GM18861 (cell line): ENCODE measurements around the gene SLBP.
A peak's percentile ranks its signal among the peaks of the same experiment; 100 is the strongest.

Source experiments
- ATAC-seq: cut with Tn5 transposase; IDR thresholded peaks from one replicate; pipeline ENCODE4 v1.9.1; 2021; ENCODE audit not compliant: unreplicated experiment

The SLBP gene

DNA sequence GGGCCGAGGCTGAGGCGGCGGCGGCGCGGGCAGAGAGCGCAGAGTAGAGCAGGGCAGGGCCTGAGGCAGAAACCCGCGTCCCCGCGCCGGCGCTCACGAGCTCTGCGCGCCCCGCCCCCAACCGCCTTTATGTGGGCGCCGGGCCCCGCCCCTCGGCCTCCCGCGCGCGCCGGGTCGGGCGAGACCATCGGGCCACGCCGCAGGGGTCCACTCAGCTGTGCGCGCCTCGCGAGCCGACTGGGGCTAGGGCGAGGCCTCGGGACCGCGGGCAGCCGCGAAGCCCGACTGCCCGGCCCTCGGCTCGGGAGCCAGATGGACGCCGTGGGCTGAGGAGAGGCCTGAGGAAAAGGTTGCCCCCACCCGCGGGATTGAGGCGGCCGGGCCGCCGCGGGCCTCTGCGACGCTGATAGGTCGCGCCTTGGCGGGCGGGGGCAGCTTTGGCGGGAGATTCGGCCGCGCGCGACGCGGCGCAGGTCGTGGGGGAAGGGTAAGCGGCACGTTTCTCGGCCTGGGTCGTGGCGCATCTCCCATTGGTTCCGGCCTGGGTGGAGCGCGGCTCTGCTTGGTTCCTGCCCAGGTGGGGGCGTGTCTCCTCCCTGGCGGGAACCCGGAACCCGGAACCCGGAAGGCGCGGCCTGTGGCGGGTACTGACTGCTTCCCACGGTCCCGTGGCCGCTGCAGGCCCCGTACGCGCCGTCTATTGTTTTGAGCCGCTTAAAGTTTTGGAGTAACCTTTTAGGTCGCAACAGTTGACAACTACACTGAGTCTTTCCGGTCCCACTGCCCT lies at the start of gene SLBP:
Gene SLBP (minus strand): TSS at position 104 of the 787 bp plus-strand sequence. CDS start 131 bp downstream, outside the sequence.
- ATAC-seq: peak; percentile 54

DNA sequence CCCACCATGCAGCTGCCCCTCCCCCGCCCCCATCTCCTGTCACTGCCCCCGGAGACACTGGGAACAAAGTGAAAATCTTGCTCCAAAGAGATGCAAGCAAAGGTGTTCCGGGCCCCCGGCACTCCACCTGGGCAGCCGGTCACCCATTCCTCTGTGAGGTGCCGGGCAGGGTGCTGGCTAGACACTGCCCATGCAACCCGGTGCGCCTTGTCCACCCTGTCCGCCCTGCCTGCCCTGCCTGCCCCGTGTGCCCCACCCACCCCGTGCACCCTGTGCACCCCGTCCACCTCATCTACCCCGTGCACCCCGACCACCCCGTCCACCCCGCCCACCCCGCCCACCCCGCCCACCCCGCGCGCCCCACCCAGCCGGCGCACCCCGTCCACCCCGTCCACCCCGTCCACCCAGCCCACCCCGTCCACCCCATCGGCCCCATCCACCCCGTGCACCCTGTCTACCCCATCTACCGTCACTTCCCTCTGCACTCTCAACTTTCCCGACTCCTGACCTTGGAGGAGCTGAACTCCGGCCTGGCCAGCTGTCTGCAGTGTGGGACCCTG lies 49.1 kb upstream of the SLBP start:
- no peak for ATAC-seq

DNA sequence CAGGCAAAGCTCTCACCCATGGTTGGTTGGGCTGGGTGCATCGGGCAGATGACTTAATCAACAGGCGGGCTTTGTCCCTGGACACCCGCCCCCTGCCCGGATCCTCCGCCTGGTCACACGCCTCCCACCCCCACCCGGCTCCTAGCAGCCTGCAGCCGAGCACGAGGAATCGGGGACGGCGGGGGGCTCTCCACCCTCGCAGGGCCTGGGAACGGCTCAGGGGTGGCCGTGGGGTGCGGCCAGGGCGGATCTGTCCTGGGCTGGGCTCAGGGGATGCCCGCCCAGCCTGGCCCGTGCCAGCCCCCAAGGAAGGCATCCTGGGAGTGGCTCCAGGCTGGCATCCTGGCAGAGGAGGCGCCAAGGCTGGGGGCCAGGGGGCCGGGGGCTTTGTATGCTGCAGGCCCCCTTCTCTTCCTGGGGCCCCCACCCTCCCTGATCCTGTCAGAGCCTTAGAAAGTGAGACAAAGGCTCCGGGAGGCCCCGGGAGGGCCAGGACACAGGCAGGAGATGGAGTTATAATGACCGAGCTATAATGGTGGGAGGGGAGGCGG lies 48.5 kb upstream of the SLBP start:
- ATAC-seq: no peak

DNA sequence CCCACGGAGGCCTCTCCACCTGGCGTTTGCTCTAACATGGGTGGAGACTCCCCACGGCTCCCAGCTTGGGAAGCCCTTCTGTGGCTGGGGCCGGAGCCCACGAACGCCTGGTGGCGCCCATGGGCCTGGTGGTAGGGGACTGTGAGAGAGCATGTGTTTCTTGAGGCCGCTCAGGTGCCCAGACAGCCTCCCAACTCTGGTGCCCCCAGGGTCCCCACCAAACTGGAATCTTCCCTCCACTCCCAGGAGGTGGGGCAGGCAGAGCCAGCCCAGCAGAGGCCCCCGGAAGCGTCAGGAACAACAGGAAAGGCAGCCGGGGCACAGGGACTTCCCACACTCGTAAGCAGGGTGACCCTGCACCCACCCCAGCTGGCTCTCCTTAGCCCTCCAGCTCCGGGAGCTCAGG lies 47.7 kb upstream of the SLBP start:
- no peak for ATAC-seq

DNA sequence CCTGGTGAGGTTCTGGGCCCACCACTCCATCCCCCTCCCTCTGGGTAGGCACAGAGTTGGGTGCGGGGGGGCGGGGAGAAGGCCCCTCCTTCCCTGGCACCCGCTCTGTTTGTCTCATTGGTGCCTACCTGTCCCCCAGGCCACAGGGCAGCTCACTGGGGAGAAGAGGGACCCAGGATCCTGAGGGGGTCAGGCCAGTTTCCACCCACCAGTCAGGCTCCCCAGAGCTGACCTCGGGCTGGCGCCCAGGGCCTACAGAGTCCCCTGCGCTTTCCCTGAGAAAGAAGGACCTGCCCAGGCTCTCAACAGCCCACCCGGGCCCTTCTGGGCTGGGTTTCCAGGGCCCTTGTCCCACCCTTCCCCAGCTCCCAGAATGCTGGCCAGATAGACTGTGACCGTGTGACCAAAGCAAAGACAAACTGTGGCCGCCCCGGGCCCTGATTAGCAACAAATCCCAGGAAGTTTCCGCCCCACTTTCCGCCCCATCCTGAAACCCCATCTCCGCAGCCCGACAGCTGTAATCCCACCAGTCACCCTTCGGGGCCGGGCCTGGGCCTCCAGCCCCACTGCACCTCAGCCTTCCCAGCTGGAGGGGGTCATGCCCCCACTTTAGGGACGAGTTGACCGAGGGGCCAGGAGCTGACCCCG lies 47.2 kb upstream of the SLBP start:
- ATAC-seq: no peak

DNA sequence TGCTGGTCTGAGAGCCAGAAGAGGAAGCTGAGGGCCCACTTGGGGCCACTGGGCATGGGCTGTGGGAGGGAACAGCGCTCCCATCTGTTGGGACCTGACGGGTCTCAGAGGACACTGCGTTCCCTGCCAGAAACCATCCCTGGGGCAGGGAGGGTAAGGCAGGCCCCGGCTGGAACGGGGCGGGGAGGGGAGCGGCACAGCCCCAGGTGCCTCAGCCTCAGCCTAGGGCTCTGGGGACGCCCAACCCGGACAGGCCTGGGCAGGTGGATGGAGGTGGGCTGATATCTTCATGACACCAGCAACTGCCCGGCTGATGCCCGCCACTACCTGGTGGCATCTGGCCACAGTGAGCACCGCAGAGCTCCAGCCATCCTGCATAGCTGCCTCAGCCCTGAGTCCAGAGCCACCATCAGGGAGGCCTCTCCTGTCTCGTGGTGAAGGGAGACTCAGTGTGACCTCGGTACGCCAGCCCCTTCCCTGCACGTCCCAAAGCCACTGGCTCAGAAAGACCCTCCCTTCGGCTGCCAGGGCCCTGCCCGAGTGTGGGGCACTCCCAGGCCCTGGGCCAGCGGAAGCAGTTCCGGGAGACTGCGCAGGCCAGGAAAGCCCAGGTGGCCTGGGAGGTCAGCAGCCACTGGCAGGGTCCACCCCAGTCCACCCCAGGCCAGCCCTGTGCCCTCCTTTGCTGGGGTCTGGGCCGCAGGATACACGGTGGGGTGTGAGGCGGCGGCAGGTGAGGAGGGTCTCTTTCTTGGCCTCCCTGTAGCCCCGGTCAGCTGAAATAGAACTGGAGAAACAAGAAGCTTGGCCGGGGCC lies 46.4 kb upstream of the SLBP start:
- no peak for ATAC-seq

DNA sequence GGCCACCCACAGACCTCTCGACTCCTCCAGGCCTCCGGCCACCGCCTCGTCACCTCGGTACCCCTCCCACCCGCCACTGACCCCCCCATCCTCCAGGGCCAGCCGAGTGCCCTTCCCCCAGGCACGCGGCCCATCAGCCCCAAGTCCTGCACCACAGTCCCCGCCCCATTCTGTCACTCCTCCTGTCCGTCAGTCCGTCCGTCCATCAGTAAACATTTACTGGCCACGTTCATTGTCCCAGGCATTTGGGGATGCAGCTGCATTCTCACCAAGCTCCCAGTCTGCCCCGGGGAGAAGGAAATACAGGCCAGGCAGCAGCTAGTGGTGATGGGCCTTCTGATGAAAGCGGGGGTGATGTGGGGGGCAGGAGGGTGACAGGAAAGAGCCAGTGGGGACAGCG lies 45.7 kb upstream of the SLBP start:
- ATAC-seq: no peak

DNA sequence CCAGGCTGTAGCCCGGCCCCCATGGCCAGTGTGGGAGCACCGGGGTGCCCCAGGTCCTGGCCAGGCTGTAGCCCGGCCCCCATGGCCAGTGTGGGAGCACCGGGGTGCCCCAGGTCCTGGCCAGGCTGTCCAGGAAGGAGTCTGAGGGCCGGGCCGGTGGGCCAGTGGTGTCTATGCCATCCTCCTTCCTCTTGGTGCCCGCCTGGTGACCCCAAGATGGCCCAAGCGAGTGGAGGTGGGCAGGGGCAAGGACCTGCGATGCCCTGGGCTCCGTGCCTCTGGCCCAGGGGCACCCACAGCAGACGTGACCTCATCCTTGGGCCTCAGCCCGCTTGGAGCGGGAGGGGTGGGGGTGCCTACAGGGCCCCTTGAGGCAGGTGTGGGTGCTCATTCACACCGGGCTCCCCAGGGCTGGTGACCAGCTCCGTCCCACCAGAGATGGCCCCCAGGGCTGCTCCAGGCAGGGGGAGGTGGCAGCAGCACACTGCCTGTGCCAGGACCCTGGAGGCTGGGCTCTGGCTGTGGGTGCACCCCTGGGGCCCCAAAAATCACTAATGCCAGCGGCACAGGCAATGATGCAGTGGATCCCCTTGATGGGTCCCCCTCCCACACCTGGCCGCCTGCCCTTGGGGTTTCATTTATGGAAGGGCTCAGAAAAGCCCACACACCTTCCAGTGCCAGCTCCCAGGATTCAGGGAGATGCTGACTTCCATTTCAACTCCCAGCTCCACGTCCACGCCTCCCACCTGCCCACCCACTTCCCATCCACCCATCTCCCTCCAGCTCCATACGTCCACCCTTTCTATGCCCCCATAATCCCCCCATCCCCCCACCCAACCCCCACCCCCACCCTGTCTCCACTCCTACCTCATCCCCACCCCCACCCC lies 45.0 kb upstream of the SLBP start:
- no peak for ATAC-seq

DNA sequence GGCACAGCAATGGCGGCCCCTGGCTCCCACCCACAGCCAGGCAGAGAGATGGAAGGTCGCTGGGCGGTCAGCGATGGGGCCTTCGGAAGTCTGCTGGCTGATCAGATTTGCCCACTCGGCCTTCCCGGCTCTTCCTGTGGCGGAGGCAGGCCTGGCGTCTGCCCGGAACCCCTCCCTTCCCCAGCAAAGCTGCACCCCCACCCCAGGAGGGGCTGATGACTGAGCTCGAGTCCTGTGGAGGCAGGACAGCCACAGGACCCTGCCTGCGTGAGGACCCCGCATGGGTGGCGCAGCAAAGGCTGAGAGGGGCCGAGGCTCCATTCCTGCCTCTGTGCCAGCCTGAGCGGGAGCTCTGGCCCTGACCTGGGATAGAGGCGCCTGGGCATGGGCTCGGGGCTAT lies 44.0 kb upstream of the SLBP start:
- ATAC-seq: no peak

DNA sequence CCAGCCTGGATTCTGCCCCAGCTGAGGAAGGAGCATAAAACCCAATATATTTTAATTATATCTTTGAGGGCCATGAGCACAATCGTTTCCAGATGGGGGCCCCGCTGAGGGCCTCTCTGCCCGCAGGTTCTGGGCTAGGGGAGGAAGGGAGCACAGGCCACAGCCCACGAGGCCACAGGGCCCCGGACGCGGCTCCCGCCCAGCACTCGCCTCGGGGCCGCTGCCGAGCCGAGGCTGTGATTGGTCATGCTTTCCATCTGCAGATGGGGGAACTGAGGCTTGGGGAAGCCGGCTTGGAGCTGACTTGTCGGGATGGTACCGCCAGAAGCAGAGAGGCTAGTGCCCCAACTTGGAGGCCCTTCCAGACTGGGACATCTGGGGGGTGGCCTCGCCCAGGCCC lies 43.2 kb upstream of the SLBP start:
- ATAC-seq: no peak

DNA sequence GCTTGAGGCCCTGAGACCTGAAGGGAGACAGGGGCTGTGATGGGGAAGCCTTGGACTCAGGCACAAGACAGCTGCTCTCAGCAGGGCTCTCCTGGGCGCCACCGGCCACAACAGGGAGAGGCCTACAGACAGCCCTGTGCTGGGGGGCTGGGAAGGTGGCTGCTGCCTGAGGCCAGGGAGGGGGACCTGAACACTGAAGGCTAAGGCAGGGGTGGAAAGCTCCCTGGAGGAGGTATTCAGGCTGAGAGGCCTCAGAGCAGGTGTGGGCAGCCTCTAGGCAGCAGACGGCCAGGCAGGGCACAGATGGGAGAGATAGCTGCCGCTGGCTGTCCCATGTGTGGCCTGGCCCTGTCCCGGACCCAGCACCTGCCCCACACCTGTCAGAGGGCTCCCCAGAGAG lies 42.2 kb upstream of the SLBP start:
- no peak for ATAC-seq

DNA sequence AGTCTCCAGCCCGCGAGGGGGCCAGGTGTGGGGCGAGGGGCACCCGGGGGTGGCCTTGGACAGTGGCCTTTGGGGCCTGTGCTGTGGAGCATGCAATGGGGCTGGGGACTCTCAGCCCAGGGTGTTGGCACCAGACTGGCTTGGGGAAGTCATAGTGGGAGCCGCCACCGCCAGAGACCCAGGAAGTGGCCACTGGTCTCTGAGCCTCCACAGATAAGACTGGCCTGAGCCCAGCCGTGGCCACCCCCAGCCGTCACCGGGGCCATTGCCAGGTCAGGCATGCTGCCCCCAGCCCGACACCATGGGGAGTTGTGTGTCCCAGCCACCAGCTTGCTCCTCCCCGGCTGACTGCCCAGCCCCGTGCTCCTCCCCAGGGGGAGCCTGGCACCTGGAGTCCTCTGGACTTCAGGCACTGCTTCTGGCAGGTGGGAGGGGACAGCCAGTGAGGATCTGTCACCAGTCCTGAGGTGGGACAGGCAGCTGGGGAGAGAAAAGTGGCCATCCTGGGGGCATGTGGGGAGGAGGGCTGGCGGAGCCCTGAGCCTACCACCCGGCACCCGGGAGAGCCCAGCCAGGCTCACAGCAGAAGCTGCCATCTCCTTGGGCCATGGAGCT lies 41.7 kb upstream of the SLBP start:
- no peak for ATAC-seq

DNA sequence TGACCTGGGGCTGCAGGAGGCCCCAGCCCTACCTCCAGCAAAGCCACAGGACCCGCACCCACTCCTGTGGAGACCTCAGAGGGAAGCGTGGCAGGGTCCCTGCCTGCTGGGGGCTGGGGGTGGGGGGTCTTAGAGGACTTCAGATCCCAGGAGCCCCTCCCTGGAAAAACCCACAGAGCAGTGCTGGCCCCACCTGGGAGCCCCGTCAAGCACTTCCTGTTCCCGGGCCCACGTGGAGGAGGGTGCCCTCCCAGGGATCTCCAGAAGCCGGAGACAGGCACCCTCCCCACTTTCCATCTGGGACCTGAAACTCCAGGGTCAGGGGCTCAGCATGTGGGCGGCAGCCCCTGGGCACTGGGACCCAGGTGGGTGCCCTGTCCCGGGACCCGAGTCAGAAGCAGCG lies 41.2 kb upstream of the SLBP start:
- ATAC-seq: no peak

DNA sequence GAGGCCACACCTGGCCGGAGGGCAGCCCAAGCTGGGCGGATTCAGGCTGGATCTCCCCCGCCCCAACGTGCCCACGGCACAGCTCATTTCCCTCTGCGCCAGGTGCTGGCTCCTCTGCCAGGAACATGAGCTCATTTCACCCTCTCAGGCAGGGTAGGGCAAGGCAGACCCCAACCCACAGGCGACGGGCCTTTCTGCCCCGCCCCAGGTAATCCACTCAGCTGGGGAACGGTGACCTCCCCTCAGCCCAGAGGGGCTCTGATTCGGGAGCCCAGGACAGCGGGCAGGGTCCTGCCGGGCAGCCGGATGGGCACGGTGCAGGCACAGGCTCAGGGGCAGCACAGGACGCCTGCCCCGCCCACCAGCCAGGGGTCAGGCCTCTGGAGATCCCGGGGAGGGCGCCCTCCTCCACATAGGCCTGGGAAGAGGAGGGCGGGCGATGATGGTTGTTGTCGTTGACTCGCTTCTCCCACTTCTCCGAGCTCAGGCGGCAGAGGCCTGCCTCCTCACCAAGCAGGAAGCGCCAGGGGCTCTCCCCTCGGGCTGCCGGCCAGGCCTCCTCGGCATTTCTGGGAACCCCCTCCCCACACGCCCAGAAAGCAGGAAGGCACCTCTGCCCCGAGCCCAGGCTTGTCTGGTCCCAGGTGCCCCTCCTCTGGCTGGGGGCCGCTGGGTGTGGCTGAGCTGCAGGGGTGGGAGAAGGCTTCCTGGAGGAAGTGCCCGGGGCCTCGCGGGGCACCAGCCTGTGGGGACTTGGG lies 40.3 kb upstream of the SLBP start:
- ATAC-seq: no peak

DNA sequence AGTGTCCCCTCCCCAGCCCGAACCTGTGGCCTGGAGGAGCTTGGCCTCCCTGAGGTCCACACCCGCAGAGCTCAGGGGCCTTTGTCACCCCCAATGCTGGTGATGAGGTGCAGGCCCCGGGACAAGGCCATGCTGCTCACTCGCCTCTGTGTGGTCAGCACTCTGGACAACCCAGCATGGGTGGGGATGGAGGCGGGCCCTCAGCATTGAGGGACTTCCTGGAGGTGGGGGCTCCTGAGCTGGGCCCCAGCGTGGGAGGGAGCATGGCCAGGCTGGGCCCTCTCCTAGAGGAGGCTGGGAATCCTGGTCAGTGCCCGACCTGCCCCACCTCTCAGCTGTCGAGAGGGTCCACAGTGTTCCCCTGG lies 39.8 kb upstream of the SLBP start:
- ATAC-seq: no peak

DNA sequence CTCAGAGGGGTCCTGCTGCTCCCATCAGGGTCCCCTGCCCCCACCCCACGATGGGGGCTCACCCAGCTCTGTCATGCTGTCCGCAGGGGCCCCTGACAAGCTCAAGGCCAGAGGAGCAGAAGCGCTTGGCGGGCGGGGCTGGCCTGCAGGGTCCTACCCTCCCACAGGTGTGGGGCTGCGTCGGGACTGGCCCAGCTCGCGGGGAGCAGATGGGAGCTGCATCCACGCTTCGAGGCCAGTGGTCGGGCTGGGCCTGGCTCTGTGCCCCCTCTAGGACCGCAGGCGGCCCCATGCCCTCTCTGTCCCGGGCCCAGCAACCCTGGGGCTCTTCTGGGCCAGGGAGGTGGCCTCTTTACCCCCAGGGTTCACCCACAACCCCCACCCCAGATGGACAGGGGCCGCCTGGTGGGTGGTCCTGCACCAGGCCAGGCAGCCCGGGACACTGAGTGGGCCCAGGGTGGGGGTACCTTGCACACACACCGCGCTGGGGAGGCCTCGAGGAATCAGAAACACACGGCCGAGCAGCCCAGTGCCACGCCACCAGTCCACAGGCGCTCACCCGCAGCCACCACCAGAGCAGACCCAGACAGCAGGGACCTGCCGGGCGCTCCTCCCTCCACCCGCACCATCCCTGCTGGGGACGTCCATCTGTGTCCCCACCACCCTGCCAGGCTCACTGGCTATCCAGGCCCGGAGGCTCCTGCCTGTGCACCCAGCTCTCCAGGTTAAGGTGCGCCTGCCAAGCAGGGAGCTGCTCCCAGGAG lies 39.2 kb upstream of the SLBP start:
- no peak for ATAC-seq

DNA sequence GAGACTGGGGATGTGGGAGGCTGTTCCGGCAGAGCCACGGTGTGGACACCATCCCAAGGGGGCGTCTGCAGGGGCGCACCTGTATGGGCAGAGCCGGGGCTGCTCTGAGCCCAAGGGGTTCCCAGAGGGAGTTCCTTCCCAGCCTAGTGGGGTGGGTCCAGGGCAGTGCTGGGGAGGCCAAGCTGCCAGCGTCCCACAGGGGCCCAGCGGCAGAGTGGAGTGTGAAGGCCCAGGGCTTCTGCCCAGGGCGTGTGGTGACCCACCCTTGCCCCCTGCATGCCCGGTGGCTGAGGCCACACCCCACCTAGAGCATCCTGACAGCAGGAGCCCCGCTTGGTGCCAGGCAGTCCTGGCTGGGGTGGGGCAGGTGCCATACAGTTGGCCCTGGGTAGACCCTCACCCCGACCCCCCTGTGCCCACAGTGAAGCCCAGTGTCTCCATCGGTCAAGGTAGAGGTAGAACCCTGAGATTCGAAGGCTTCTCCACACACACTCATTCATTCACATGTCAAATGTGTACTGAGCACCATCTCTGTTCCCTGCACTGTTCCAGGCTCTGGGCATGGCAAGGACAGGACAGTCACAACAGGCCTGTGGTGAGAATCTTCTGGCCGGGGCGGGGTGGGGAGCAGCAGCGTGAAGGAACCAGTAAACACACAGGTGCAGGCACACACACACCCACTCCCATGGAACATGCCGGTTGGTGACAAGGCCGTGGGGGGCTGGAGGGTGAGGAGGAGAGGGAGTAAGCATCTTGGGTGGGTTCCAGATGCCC lies 38.4 kb upstream of the SLBP start:
- no peak for ATAC-seq

DNA sequence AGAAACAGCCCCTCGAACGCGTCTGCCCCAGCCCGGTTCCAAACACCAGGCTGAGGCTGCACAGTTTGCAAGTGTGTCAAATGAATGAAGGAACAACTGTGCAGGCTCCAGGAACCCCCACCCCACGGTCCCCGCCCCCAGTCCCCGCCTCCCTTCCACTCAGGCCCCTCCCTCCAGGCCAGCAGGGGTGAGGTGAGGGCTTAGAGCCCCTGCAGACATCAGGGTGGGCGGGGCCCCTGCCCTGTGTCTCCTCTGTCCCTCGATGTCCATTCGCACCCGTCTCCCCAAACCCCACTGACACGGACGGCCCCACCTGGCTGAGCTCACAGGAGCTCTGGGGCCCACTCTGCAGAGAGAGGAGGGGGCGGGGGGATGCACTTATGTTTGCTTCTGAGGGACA lies 37.7 kb upstream of the SLBP start:
- no peak for ATAC-seq
